ENCODE measurements around the gene KCNB1. TPM values are rescaled to one million over a fixed set of nuclear protein-coding genes. Genes with fewer than 3 reads are reported as not detected.

Gene KCNB1
- total and polyA plus RNA-seq, 2 donors (not counting 1 experiment from before 2014, with no cell fraction given) = under 0.01 to 0.07 TPM

DNA sequence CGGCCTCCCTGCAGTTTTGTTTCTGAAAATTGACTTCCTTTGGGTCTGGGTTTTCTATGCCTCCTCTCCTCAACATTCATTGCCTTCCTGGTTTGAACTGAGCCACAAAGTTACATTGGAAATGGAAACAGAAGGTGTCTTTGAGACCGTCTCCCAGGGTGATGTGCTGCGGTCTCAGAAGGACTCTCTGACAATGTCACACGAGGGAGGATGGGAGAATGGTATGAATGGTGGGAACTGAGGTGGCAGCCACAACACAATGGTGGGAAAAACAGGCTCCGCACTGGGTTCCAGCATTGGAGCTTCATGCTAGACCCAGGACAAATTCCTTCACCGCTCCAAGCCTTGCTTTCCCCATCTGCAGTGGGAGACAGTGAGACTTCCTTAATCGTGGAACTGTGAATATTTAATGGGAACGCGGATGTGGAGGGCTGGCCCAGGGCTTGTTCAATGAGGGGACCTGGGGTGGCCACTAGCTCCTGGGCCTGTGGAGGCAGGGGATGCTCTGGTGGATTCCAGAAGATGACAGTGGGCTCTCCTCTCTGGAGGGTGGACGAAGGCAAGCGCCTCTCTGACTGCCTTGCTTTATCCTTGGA is 73.9 kb downstream of the KCNB1 start:
- Histone ChIP-seq H3K79me2 (ENCODE audit: control insufficient read depth, insufficient read depth, low read length) (no peaks in the 10 kb centered on the region), H3K9ac (ENCODE audit: insufficient read depth, low read length) (no peak overlapping the region), H3K4me2 (ENCODE audit: extremely low read depth, insufficient read depth, low read length) (no peak overlapping the region), H3K36me3 (ENCODE audit: control insufficient read depth, insufficient read depth, low read length) (no peaks in the 10 kb centered on the region), H4K20me1 (ENCODE audit: control insufficient read depth, extremely low read depth, insufficient read depth, low read length) (no peaks in the 10 kb centered on the region), H2AFZ (ENCODE audit: low read length) (no peak overlapping the region), H3K27me3 (ENCODE audit: control insufficient read depth, insufficient read depth, low read length) (peaks cover 6% of the 10 kb centered on the region), H3K27ac (ENCODE audit: insufficient read depth, low read length) (no peak overlapping the region), H3K4me3 (replicated peaks in 1 of 4; ENCODE audit: control extremely low read depth in 1 of 4, insufficient read depth in 1 of 4, low read depth in 3 of 4, low read length in 4 of 4) (no peak overlapping the region), H3K4me1 (ENCODE audit: control insufficient read depth, extremely low read depth, insufficient read depth, low read length) (no peaks in the 10 kb centered on the region), H3K9me3 (ENCODE audit: control insufficient read depth, insufficient read depth, low read depth, low read length) (no peaks in the 10 kb centered on the region)
- TF ChIP-seq EZH2 (IDR thresholded peaks at IDR 0.05; ENCODE audit: low read length, missing control alignments) = no peak
- TF ChIP-seq CTCF (conservative IDR thresholded peaks at IDR 0.05 in 1 of 2, IDR thresholded peaks at IDR 0.05 in 1 of 2; ENCODE audit: low read depth in 1 of 2, low read length in 2 of 2) = no peak
- no peak for DNase-seq (ENCODE audit: low read depth in 2 of 2)

DNA sequence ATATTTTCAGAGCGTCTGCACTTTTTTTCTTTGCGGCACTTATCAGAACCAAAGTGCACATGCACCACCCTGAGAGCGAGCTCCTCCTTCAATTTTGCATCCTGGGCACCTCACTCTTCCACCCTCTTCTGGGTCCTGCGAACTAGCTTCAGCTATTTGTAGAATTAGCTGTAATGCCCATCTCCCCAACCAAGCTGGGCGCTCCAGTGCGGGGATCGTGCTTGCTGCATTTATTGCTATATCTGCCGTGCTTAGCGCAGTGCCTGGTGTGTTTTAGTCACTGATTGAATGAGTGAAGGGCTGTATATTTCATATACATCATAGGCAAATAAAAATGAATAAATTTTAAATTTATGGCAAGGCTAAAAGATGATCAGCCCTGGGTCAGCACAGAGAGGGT is 75.8 kb downstream of the KCNB1 start:
- Histone ChIP-seq H3K9me3 (ENCODE audit: control insufficient read depth, insufficient read depth, low read depth, low read length) (no peaks in the 10 kb centered on the region), H3K4me2 (ENCODE audit: extremely low read depth, insufficient read depth, low read length) (no peak overlapping the region), H4K20me1 (ENCODE audit: control insufficient read depth, extremely low read depth, insufficient read depth, low read length) (no peaks in the 10 kb centered on the region), H3K27me3 (ENCODE audit: control insufficient read depth, insufficient read depth, low read length) (peaks cover 4% of the 10 kb centered on the region), H3K36me3 (ENCODE audit: control insufficient read depth, insufficient read depth, low read length) (no peaks in the 10 kb centered on the region), H3K79me2 (ENCODE audit: control insufficient read depth, insufficient read depth, low read length) (no peaks in the 10 kb centered on the region), H3K4me1 (ENCODE audit: control insufficient read depth, extremely low read depth, insufficient read depth, low read length) (no peaks in the 10 kb centered on the region), H3K27ac (ENCODE audit: insufficient read depth, low read length) (no peak overlapping the region), H3K4me3 (replicated peaks in 1 of 4; ENCODE audit: control extremely low read depth in 1 of 4, insufficient read depth in 1 of 4, low read depth in 3 of 4, low read length in 4 of 4) (no peak overlapping the region), H3K9ac (ENCODE audit: insufficient read depth, low read length) (no peak overlapping the region), H2AFZ (ENCODE audit: low read length) (no peak overlapping the region)
- DNase-seq (ENCODE audit: low read depth in 2 of 2) = no peak
- TF ChIP-seq CTCF (conservative IDR thresholded peaks at IDR 0.05 in 1 of 2, IDR thresholded peaks at IDR 0.05 in 1 of 2; ENCODE audit: low read depth in 1 of 2, low read length in 2 of 2) (no peak), EZH2 (IDR thresholded peaks at IDR 0.05; ENCODE audit: low read length, missing control alignments) (no peak)

- no peak for DNase-seq (ENCODE audit: low read depth in 2 of 2)
- H2AFZ ChIP-seq (ENCODE audit: low read length) = no peak overlapping the region
- no peak overlapping the region for H3K9ac ChIP-seq (ENCODE audit: insufficient read depth, low read length)
- no peaks in the 10 kb centered on the region for H3K4me1 ChIP-seq (ENCODE audit: control insufficient read depth, extremely low read depth, insufficient read depth, low read length)
- no peak for TF ChIP-seq EZH2 (IDR thresholded peaks at IDR 0.05; ENCODE audit: low read length, missing control alignments)
- no peak for TF ChIP-seq CTCF (conservative IDR thresholded peaks at IDR 0.05 in 1 of 2, IDR thresholded peaks at IDR 0.05 in 1 of 2; ENCODE audit: low read depth in 1 of 2, low read length in 2 of 2)
- no peaks in the 10 kb centered on the region for H3K9me3 ChIP-seq (ENCODE audit: control insufficient read depth, insufficient read depth, low read depth, low read length)
- H3K4me2 ChIP-seq (ENCODE audit: extremely low read depth, insufficient read depth, low read length) = no peak overlapping the region
- H3K4me3 ChIP-seq (replicated peaks in 1 of 4; ENCODE audit: control extremely low read depth in 1 of 4, insufficient read depth in 1 of 4, low read depth in 3 of 4, low read length in 4 of 4) = no peak overlapping the region
- no peaks in the 10 kb centered on the region for H4K20me1 ChIP-seq (ENCODE audit: control insufficient read depth, extremely low read depth, insufficient read depth, low read length)
- peaks cover 4% of the 10 kb centered on the region for H3K27me3 ChIP-seq (ENCODE audit: control insufficient read depth, insufficient read depth, low read length)
- H3K27ac ChIP-seq (ENCODE audit: insufficient read depth, low read length) = no peak overlapping the region
- no peaks in the 10 kb centered on the region for H3K79me2 ChIP-seq (ENCODE audit: control insufficient read depth, insufficient read depth, low read length)
- no peaks in the 10 kb centered on the region for H3K36me3 ChIP-seq (ENCODE audit: control insufficient read depth, insufficient read depth, low read length)
Measured at GRCh38 chr20:49405696-49406095, 76.8 kb downstream of the KCNB1 start.

Measured in fibroblast of lung (primary cell).